ENCODE data around the gene ZNF785.
"Not testable (repeated sequence)": the region's sequence is repeated elsewhere in the genome, so short reads cannot be mapped to it uniquely, and the experiment has no call there.

ZNF785 gene

GRCh38 chr16:30585400-30586191 is at the start of gene ZNF785:
TSS of gene ZNF785 (minus strand) at chr16:30585697. CDS start at chr16:30585611, 86 bp downstream.
- DNase-seq: peak; percentile 93

- DNase-seq: no peak
Measured at GRCh38 chr16:30633526-30633925, 48.0 kb upstream of the ZNF785 start.

- not testable (repeated sequence) for DNase-seq
Measured at GRCh38 chr16:30632454-30632853, 47.0 kb upstream of the ZNF785 start.

DNA sequence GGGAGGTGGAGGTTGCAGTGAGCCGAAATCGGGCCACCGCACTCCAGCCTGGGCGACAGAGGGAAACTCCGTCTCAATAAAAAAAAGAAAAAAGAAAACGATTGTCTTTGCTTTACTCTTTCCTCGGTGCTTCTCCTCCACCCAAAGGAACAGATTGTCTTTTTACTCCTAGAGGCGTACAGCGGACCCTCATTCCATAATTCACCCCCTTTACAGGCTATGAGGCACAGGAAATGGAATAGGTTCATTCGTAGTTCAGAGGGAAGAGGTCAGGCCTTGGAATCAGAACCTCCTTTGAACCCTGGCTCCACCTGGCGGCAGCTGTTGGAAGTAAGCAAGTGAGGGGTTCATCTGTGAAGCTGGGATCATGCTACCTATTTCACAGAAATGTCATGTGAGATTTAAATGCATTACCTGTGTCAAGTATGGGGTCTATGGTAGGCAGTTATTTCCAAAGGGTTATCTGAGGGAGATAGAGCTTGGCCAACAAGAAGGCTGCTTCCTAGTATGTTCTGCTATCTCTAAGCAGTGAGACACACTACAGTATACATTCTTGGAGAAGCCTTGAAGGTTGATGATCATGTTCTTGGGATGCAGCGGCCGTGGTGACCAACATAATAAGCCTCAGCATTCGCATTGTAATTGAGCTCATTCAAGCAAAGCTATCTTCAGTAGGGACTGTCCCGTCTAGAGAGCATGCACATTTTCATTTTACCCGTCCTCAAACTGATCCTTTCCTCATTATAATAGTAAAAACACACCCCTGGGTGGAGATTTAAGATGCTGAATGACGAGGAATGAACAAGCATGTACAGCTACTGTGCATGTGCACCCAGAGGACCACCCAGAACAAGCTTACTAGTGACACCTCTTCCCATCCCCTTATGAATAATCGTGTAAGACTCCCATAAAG is 43.4 kb upstream of the ZNF785 start:
- peak; percentile 84 for DNase-seq

GRCh38 chr16:30626236-30626635 is 40.7 kb upstream of the ZNF785 start:
- DNase-seq: no peak

- DNase-seq: no peak
Measured at GRCh38 chr16:30623536-30624283, 38.2 kb upstream of the ZNF785 start.

DNA sequence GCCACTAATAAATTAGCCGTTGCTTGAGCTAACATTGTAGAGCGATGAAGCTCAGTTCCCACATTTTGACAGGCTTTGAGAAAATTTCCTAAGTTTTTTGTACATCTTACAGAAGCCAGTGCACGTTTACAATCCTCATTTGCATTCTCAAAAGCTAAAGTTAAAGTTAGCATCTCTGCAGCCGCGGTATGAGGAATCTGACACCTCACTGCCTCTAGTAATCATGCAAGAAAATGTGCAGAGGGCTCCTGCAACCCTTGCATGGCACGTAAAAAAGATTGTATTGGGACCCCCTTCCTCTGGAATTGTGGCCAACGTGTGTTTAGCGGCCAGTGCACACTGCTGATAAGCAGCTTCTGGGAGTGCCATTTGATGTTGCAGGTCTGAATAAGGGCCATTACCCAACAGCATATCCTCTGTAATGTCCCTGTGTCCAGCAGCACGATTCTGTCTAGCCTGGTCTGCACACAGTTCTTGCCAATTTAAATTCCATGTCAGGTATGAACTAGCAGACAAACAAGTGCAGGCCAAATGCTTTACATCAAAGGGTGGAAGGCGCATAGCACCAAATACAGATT is 37.0 kb upstream of the ZNF785 start:
- no peak for DNase-seq

- DNase-seq: no peak
Measured at GRCh38 chr16:30621765-30622164, 36.3 kb upstream of the ZNF785 start.

DNA sequence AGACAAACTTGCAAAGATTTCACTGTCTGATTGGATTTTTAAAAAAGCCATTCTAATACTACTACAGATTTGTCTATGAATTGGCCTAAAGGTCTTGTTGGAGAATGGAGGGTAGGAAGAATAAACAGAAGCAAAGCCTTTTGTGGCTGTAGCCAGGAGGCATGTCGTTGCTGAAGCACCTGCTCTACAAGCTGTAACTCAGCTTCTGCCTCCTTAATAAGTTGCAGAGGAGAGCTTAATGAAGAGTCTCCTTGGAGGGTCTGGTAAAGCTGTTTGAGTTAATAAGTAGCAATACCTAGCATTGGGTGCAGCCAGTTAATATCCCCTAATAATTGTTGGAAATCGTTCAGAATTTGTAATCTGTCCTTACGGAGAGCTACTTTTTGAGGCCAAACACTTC is 34.7 kb upstream of the ZNF785 start:
- no peak for DNase-seq

DNA sequence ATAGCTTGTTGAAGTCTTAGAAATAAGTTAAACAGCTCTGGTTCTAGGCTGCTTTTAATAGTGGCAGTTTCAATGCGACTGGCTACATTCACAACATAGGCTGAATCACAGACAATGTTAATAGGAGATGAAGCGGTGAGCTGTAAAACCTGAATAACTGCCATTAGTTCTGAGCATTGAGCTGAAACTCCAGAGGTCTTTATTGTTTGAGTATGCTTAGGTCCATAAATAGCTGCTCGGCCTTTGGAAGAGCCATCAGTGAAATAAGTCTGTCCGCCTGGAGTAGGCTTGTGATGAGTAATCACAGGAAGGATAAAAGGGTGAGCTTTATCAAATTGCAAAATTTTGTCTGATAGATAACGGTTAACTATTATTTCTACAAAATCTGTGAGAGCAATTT is 34.1 kb upstream of the ZNF785 start:
- no peak for DNase-seq

GRCh38 chr16:30619202-30619601 is 33.7 kb upstream of the ZNF785 start:
- DNase-seq: no peak

- DNase-seq: peak; percentile 54
Measured at GRCh38 chr16:30615358-30616091, 30.0 kb upstream of the ZNF785 start.

DNA sequence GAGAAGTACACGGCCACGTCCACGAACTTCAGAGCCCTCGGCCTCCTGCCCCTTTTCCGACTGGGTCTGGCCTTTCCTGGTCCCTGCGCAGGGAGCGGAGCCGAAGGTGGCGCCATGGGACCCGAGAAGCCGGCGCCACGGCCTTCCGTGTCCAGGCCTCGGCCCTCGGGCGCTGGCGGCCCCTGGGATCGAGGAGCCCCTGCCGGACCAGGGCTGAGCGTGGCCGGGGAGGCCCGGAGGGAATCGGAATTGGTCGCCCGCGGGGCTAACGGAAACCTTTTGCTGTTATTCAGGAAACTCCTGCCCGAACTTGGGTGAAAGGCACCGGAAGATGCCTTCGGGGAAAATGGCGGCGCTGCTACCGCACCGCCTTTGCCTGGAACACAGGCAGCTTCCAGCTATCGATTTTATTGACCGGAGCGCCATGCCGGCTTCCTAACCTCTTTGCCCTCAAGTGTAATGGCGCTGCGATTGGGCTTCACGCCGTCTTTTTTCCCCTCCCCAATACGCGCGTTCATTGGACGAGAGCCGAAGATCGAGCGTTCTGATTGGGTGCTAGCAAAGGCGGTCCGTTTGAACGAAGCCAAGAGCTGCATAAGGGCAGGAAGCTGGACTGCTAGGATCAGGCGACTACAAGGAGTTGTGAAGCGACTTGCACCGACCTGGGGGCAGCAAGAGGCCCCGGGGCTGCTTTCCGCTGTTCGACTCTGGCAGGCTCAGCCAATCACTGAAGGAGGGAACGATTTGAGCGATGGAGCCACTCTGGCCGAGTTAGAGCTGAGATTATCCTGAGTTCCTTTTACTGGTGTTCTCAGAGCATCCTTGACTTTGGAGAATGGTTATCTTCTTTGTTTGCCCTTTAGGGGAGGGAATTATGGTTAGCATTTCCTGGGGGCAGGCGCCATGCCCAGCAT is 24.7 kb upstream of the ZNF785 start, which contains the start of gene ZNF689:
ZNF689 (minus strand) TSS at position 464 of the 914 bp plus-strand sequence; CDS start at position 116, 348 bp downstream.
- peak; percentile 91 for DNase-seq

GRCh38 chr16:30609002-30609925 is 23.8 kb upstream of the ZNF785 start:
- peak; percentile 49 for DNase-seq

DNA sequence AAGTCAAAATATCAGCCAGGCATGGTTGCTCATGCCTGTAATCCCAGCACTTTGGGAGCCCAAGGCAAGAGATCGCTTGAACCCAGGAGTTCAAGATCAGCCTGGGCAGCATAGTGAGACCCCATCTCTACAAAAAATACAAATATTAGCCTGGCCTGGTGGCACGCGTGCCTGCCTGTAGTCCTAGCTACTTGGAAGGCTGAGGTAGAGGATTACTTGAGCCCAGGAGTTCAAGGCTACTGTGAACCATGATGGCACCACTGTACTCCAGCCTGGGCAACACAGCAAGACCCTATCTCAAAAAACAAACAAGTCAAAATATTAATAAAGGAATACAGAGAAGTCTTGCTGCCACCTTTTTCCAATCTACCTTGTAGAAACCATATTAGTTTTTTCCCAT is 20.5 kb upstream of the ZNF785 start:
- DNase-seq: no peak

- no peak for DNase-seq
Measured at GRCh38 chr16:30605158-30605557, 19.7 kb upstream of the ZNF785 start.

DNA sequence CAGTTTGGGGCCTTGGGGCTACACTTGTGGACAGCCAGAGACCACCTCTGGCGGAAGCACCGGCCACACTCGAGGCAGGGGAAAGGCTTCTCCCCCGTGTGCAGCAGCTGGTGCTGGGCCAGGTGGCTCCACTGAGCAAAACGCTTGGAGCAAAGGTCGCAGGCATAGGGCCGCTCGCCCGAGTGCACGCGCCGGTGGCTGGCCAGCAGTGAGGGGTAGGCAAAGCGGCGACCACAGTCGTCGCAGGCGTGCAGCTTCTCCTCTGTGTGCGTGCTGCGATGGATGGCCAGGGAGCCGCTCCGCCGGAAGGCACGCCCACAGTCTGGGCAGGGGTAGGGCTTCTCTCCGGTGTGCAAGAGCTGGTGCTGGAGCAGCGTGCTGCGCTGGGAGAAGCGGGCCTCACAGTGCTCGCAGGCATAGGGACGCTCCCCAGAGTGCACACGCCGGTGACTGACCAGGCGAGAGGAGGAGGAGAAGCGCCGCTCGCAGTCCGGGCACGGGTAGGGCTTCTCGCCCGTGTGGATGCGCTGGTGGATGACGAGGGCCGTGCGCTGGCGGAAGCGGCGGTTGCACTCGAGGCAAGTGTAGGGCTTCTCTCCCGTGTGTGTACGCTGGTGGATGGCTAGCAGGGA is 18.9 kb upstream of the ZNF785 start:
- no peak for DNase-seq

DNA sequence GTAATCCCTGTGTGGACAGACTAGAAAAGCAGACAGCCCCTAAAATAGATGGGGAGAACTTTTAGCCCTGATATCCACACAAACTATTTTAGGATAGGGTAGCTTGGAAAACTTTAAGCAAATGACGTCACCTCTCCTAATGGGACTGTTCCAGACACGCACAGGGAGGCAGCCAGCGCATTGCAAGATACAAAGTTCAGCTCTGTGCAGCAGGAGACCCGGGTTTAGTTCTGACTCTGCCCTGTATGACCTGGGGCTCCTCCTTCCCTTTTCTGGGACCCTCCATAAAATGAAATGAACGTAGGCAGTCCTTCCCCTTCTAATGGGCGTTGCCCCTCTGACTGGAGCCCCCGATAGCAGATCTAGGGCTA is 18.4 kb upstream of the ZNF785 start:
- DNase-seq: no peak

GRCh38 chr16:30602616-30603277 is 17.2 kb upstream of the ZNF785 start:
- DNase-seq: no peak

Measured in stimulated activated naive CD4-positive, alpha-beta T cell treated with Interleukin-2 at 50 U/mL for 16 hours (primary cell).